ENCODE data around the gene C14orf132.

The C14orf132 gene

GRCh38 chr14:96039633-96040311 lies 610 bp downstream of the C14orf132 start:
- no peak for DNase-seq (ENCODE audit: low read depth in 2 of 2)

GRCh38 chr14:96040828-96041371 lies 1.7 kb downstream of the C14orf132 start:
- no peak for DNase-seq (ENCODE audit: low read depth in 2 of 2)

GRCh38 chr14:96042248-96042930 lies 3.2 kb downstream of the C14orf132 start:
- DNase-seq (ENCODE audit: low read depth in 2 of 2): no peak

- DNase-seq (ENCODE audit: low read depth in 2 of 2): no peak
Observed at GRCh38 chr14:96046630-96047029, 7.5 kb downstream of the C14orf132 start.

- DNase-seq (ENCODE audit: low read depth in 2 of 2): no peak
Observed at GRCh38 chr14:96047101-96047500, 7.9 kb downstream of the C14orf132 start.

GRCh38 chr14:96049932-96050331 lies 10.8 kb downstream of the C14orf132 start:
- no peak for DNase-seq (ENCODE audit: low read depth in 2 of 2)

- DNase-seq (ENCODE audit: low read depth in 2 of 2): no peak
Observed at GRCh38 chr14:96050482-96050881, 11.3 kb downstream of the C14orf132 start.

GRCh38 chr14:96051231-96051630 lies 12.1 kb downstream of the C14orf132 start:
- no peak for DNase-seq (ENCODE audit: low read depth in 2 of 2)

GRCh38 chr14:96051642-96052540 lies 12.7 kb downstream of the C14orf132 start:
- DNase-seq (ENCODE audit: low read depth in 2 of 2): no peak

GRCh38 chr14:96052541-96053247 lies 13.5 kb downstream of the C14orf132 start:
- no peak for DNase-seq (ENCODE audit: low read depth in 2 of 2)

GRCh38 chr14:96053248-96053599 lies 14.1 kb downstream of the C14orf132 start:
- DNase-seq (ENCODE audit: low read depth in 2 of 2): no peak

GRCh38 chr14:96053600-96054381 lies 14.6 kb downstream of the C14orf132 start:
- no peak for DNase-seq (ENCODE audit: low read depth in 2 of 2)

- no peak for DNase-seq (ENCODE audit: low read depth in 2 of 2)
Observed at GRCh38 chr14:96054661-96055060, 15.5 kb downstream of the C14orf132 start.

GRCh38 chr14:96055065-96055752 lies 16.0 kb downstream of the C14orf132 start:
- DNase-seq (ENCODE audit: low read depth in 2 of 2): no peak

GRCh38 chr14:96055753-96056508 lies 16.8 kb downstream of the C14orf132 start:
- no peak for DNase-seq (ENCODE audit: low read depth in 2 of 2)

GRCh38 chr14:96056509-96057422 lies 17.6 kb downstream of the C14orf132 start:
- DNase-seq (ENCODE audit: low read depth in 2 of 2): no peak

- DNase-seq (ENCODE audit: low read depth in 2 of 2): no peak
Observed at GRCh38 chr14:96057738-96058137, 18.6 kb downstream of the C14orf132 start.

- no peak for DNase-seq (ENCODE audit: low read depth in 2 of 2)
Observed at GRCh38 chr14:96058576-96059200, 19.5 kb downstream of the C14orf132 start.

Measured in activated CD8-positive, alpha-beta memory T cell treated with anti-CD3 and anti-CD28 coated beads for 4 hours (primary cell).